Chondrocyte (in vitro differentiated cells): ENCODE measurements around the gene TBX1. TPM values are rescaled to one million over a fixed set of nuclear protein-coding genes. Genes with fewer than 3 reads are reported as not detected.
A peak's percentile ranks its signal among the peaks of the same experiment; 100 is the strongest.

Source experiments
- DNase-seq: peaks from one replicate; pipeline ENCODE4 v3.0.0; 2021; ENCODE audit warnings: mixed read lengths, low spot score
- H3K27ac Mint-ChIP-seq: one replicate; pipeline ENCODE4 v1.8.0; 2021; ENCODE audit warnings: mild to moderate bottlenecking, moderate library complexity, mixed read lengths; ENCODE audit not compliant: unreplicated experiment
- H3K27me3 Mint-ChIP-seq: 2 replicates; pipeline ENCODE4 v1.8.0; 2021; ENCODE audit warnings: low read depth, mixed read lengths
- H3K36me3 Mint-ChIP-seq: 2 replicates; pipeline ENCODE4 v1.8.0; 2021; ENCODE audit warnings: low read depth, mixed read lengths
- H3K4me1 Mint-ChIP-seq: 2 replicates; pipeline ENCODE4 v1.8.0; 2021; ENCODE audit warnings: low read depth, mild to moderate bottlenecking, mixed read lengths
- H3K4me3 Mint-ChIP-seq: one replicate; pipeline ENCODE4 v1.8.0; 2021; ENCODE audit warnings: mild to moderate bottlenecking, moderate library complexity, mixed read lengths; ENCODE audit not compliant: unreplicated experiment
- H3K9me3 Mint-ChIP-seq: 2 replicates; pipeline ENCODE4 v1.8.0; 2021; ENCODE audit warnings: low read depth, mixed read lengths
- total RNA-seq: library from RNA; stranded (reverse); gene quantifications from 3 replicates; pipeline ENCODE4 v1.2.1, GENCODE V29; 2021
- TF ChIP-seq, protein P1 (sequence below): fragments of 200-600 bp; sonication (generic); IDR thresholded peaks from 2 replicates; pipeline ENCODE4 v1.5.0; 2021; ENCODE audit warnings: antibody characterized with exemption, mild to moderate bottlenecking, moderate library complexity

The TBX1 gene
- total RNA-seq, 1 donor from 2014 or later: not detected

DNA sequence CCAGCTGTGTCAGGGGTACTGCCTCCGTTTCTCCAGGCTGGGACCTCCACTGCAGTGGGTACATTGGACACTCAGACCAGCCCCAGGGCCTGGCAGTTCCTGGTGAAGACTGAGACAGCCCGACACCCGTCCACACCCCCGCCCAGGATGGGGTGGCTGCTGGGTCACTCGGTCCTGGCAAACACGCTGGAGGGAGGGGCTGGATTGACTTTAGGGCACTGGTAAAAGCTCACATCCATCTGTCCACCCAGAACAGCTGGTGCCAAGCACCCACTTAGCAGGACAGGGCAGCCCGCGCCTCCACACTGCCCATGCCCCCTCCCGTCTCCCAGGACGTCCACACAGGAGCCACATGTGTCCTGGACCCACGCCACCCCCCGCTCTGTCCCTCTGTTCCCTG is 10.7 kb upstream of the TBX1 start:
- DNase-seq: no peak
- H3K4me1 Mint-ChIP-seq: peaks cover 8% of the 10 kb centered on the region
- no peak overlapping the region for H3K4me3 Mint-ChIP-seq
- TF ChIP-seq, protein P1, sequence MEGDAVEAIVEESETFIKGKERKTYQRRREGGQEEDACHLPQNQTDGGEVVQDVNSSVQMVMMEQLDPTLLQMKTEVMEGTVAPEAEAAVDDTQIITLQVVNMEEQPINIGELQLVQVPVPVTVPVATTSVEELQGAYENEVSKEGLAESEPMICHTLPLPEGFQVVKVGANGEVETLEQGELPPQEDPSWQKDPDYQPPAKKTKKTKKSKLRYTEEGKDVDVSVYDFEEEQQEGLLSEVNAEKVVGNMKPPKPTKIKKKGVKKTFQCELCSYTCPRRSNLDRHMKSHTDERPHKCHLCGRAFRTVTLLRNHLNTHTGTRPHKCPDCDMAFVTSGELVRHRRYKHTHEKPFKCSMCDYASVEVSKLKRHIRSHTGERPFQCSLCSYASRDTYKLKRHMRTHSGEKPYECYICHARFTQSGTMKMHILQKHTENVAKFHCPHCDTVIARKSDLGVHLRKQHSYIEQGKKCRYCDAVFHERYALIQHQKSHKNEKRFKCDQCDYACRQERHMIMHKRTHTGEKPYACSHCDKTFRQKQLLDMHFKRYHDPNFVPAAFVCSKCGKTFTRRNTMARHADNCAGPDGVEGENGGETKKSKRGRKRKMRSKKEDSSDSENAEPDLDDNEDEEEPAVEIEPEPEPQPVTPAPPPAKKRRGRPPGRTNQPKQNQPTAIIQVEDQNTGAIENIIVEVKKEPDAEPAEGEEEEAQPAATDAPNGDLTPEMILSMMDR: no peak
- H3K9me3 Mint-ChIP-seq: no peaks in the 10 kb centered on the region
- H3K36me3 Mint-ChIP-seq: no peaks in the 10 kb centered on the region
- H3K27ac Mint-ChIP-seq: no peak overlapping the region
- H3K27me3 Mint-ChIP-seq: peaks cover 7% of the 10 kb centered on the region

DNA sequence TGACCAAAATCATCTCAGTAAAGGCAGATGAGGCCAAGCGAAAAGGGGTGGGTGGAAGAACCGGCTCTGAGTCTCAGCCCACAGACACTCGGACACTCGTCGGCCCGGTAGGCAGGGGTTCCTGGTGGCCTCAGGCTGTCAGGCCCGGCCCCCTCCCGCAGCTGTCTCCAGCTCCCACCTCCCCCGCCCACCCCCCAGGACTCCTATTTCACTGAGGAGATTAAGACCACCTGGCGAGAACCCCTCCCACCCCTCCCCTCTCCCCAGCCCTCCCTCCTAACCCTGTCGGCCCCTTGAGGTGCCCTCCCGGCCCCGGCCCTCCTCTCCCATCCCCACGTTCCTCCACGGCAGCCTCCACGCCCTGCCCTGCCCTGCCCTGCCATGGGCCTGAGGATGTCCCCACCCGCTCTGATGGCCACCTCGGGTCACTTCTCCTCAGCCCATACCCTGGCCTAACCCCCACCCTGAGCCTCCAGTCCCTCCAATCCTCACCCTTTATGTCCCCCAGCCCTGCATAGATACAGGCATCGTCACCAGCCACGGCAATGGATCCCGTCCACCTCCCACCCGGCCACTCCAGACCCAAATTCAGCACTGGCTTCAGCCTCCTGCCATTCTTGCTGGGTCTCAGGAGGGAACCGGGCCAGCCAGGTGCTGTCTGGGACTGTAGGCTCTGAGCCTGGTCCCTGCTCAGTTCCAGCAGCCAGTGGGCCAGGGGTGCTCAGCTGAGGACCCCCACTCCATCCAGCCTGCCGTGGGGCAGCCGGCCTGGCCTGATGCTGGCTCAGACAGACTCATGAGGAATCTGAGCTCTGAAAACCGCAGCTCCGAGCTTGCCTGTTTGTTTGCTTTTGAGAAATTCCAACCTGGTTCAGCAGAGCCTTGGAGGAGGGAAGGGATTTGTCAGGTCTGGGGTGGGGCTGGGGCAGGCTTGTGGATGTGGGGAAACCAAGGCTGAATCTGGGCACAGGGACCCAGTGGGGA is 9.8 kb upstream of the TBX1 start:
- no peaks in the 10 kb centered on the region for H3K36me3 Mint-ChIP-seq
- H3K9me3 Mint-ChIP-seq: no peaks in the 10 kb centered on the region
- no peak for DNase-seq
- peaks cover 10% of the 10 kb centered on the region for H3K27me3 Mint-ChIP-seq
- H3K4me1 Mint-ChIP-seq: peaks cover 8% of the 10 kb centered on the region
- no peak overlapping the region for H3K27ac Mint-ChIP-seq
- TF ChIP-seq, protein P1: no peak
- no peak overlapping the region for H3K4me3 Mint-ChIP-seq

- Mint-ChIP-seq H3K4me1 (peaks cover 10% of the 10 kb centered on the region), H3K27me3 (peaks cover 17% of the 10 kb centered on the region), H3K27ac (no peak overlapping the region), H3K9me3 (no peaks in the 10 kb centered on the region), H3K4me3 (no peak overlapping the region), H3K36me3 (no peaks in the 10 kb centered on the region)
- TF ChIP-seq, protein P1: no peak
- DNase-seq: no peak
Observed at GRCh38 chr22:19751497-19752245, 8.9 kb upstream of the TBX1 start.

DNA sequence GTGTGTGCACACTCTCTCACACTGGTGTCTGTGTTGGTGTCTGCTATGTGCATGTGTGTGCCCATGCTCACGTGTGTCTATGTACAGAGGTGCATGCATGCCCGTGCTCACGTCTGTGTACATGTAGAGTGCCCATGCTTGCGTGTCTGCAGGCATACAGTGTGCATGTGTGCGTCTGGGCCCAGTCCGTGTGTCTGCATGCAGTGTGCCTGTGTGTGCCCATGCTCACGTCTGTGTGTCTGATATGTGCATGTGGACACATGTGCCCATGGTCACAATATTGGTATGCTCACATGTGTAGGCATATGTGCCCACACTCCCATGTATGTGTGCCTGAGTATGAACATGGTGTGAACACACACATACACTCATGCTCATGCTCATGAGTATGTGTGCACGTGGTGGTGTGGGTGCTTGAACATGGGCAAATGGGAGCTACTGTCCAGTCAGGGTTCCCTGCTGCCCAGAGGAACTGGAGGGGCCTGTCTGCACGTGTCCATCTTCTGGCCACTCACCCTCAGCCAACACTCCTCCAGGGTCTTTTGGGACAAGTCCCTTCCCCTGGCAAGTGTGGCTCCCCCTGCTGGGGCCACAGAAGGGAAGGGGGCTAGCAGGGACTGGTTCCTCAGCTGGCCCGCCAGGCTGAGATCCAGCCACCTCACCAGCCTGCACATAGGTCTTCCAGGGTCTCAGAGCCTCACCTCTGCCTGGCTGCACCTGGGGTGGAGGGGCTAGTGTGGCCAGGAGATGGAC is 7.3 kb upstream of the TBX1 start:
- Mint-ChIP-seq H3K9me3 (no peaks in the 10 kb centered on the region), H3K4me3 (no peak overlapping the region), H3K36me3 (no peaks in the 10 kb centered on the region), H3K27me3 (peaks cover 24% of the 10 kb centered on the region), H3K4me1 (peaks cover 15% of the 10 kb centered on the region), H3K27ac (no peak overlapping the region)
- no peak for DNase-seq
- TF ChIP-seq, protein P1: peak; percentile 31
